GM19452 (cell line): Measurements from ENCODE around the gene ETS2.
A peak's percentile ranks its signal among the peaks of the same experiment; 100 is the strongest.
"Not testable (repeated sequence)": the region's sequence is repeated elsewhere in the genome, so short reads cannot be mapped to it uniquely, and the experiment has no call there.

Experiments used
- ATAC-seq: cut with Tn5 transposase; IDR thresholded peaks from one replicate; pipeline ENCODE4 v1.9.1; 2021; ENCODE audit not compliant: unreplicated experiment

Gene ETS2

DNA sequence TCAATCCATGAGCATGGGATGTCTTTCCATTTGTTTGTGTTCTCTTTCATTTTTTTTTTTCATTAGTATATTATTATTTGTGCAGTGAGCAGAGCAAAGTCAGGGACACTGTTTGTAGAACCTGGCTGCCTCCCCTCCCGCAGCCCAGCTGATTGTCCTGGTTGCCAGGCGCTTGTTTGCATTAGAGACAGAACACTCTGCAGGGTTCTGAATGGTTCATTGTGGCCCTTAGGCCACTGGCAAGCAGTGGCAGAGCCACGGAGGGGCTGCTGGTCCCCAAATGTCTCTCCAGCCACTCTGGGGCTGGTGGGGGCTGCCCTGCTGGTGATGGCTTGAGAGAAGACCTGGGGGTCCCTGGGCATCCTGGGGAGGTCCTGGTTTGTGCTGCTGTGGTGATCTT, 29.0 kb downstream of the ETS2 start:
- no peak for ATAC-seq

- no peak for ATAC-seq
Observed at GRCh38 chr21:38837806-38838461, 32.2 kb downstream of the ETS2 start.

DNA sequence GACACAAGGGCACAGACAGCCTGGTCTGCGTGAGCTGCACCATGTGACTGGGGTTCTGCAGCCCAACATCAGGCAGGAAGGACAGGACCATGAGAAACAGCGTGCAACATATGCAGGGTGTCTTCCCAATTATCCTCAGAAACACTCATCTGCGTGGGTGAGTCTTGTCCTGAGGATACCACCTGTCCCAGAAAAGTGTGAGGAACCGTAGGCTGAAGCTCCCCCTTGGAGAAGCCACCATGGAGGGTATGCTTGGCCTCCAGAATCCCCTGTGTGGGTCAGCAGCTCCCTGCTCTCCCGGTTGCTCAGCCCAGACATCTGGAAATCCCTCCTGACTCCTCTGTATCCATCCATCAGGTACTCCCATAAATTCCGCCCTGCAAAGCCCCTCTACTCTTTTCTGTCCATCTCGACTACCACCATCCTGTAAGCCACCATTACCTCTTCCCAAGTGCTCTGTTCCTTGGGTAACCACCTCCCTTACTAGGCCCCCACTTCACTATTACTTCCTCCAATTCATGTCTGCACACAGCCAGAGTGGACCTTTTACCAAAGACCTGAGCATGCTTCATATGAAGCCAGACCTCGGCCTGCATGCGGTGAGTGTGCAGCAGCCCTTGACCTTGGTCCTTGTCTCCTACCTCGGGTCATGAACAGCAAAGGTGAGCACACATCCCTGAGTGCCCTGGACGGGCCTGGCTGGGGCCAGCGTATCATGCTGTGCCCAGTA, 33.0 kb downstream of the ETS2 start:
- no peak for ATAC-seq

DNA sequence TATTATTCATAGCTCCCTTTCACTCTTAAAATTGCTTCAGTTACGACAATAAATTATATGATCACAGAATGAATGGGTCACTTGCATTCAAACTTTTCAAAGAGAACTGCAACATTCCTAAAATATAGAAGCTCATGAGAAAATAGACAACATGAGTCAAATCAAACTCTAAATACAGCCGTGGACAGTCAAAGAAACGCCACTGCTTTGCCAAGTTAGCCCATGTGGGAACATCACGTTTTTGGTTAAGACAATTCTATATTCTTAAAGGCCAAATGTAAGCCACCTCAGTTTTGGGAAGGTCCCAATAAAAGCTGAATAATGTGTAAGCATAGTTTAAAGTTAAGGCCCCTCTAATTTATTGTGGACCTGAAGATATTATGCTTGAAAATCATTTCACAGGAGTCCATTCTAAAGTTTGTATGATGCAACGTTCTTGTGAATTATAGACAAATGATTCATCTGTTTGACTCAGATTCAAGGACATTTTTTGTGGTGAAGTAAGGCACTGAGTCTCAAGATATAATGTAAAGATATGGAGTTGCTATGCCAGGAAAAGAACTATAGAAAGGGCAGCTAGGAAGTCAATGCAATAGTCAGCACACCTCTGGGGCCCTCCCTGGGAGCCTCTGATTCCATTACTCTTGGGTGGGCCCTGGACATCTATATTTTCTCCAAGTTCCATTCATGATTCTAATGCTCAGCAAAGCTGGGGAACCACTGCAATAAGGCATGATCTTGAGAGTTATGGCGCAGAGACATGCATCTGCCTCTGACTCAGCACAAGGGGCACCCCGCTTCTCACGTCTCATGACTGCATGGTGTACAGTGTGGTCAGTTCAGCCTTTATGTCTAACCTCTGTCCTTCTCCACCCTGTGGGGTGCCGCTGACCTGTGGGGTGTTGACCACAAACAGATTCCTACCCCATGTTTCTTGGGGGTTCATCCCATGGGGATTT, 33.9 kb downstream of the ETS2 start:
- ATAC-seq: no peak

DNA sequence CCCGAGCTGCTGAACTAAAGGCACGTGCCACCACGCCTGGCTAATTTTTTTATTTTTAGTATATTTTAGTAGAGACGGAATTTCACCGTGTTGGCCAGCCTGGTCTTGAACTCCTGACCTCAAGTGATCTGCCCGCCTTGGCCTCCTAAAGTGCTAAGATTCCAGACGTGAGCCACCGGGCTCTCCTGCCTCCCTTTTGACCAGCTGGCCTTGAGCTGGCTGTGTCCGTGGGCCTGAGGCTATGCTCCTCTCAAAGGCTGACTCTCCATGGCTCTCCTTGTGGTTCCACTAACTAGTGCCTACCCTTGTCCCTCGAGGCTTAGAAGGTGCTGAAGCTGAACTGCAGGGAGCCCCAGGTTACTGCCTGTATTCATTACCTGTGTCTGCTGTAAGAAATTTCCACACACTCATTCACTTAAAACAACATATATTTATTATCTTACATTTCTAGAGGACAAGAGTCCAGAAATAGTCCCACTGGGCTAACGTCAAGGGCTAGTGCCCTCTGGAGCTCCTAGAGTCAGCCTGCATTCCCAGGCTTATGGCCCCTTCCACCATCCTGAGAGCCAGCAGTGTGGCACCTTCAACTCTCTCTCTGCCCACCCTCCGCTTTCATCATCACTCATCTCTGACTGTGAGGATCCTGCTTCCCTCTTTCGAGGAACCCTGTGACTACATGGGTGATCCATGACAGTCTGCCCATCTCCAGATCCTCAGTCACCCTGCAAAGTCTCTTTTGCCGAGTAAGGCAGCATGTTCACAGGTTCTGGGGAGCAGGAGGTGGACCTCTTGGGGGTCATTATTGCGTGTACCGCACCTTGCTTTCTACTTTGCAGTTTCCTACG, 34.9 kb downstream of the ETS2 start:
- ATAC-seq: no peak

GRCh38 chr21:38841472-38841871, 35.7 kb downstream of the ETS2 start:
- no peak for ATAC-seq

- no peak for ATAC-seq
Observed at GRCh38 chr21:38842079-38842478, 36.4 kb downstream of the ETS2 start.

- no peak for ATAC-seq
Observed at GRCh38 chr21:38843379-38843778, 37.6 kb downstream of the ETS2 start.

- ATAC-seq: no peak
Observed at GRCh38 chr21:38843806-38844503, 38.2 kb downstream of the ETS2 start.

DNA sequence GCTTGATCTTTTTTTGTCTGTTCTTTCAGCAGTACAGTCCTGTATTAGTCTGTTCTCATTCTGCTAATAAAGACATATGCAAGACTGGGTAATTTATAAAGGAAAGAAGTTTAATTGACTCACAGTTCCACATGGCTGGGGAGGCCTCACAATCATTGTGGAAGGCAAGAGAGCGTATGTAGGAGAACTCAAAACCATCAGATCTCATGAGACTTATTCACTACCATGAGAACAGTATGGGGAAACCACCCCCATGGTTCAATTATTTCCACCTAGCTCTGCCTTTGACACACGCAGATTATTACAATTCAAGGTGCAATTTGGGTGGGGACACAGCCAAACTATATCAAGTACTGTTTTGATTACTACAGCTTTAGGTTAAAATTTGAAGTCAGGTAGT, 39.6 kb downstream of the ETS2 start:
- ATAC-seq: not testable (repeated sequence)

DNA sequence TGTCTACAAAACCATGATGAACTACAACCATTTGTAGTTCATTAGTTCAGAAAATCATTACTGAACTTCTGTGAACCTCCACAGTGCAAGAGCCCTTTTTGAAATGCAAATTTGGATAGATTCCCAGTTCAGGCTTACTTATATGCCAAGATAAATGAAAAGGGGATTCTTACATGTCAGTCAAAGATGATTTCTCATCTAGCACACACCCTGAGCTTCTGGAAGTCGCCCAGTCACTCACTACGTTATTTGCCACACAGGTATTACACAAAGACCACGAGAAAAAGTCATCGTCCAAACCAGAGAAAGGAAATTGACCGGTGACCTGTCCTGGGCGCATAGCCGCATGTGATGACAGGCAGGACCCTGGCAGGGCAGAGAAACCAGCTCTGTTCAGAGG, 41.8 kb downstream of the ETS2 start:
- ATAC-seq: no peak

- ATAC-seq: no peak
Observed at GRCh38 chr21:38848187-38848609, 42.5 kb downstream of the ETS2 start.

GRCh38 chr21:38849776-38850175, 44.0 kb downstream of the ETS2 start:
- no peak for ATAC-seq

DNA sequence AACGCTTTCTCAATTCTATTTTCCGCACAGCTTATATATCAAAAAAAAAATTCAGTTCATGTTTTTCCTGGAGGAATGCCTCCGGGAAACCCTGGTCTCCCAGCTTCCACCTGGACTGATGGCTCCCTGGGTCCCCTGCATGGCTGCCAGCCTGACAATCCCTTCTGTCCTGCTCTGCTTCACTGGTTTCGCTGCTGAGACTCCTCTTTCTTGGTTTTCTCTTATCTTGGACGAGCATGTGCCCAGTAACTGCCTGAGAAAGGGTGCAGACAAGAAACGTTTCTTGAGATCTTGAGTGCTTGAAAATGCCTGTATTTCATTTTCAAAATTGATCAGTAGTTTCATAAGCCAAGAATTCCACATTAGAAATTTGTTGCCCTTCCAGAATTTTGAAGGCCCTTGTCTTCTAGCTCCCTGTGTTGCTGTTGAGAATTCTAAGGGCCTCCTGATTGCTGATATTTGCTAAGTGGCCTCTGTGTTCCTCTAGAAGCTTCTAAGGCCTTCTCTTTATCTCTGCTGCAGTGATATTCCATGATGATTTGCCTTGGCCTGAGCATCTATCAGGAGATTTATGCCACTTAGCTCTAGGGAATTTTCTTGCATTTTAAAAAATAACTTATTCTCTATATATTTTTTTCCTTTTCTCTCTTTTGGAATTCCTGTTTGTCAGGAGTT, 44.7 kb downstream of the ETS2 start:
- ATAC-seq: no peak

GRCh38 chr21:38851101-38851500, 45.4 kb downstream of the ETS2 start:
- no peak for ATAC-seq

DNA sequence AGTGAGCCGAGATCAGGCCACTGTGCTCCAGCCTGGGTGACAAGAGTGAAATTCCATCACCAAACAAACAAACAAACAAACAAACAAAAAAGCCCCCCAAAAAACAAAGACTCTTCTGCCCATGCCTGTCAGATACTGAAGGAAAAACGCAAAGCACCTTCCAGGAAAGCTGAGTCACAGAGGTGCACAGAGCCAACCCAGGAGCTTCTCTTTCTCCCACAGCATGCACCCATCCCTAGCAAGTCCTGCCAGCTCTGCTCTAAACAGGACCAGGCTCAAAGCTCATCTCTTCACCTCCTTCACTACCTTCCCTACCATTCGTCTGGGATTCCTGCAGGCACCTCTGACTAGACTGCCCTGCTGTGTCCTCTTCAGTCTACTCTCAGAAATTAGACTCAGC, 46.5 kb downstream of the ETS2 start:
- no peak for ATAC-seq

DNA sequence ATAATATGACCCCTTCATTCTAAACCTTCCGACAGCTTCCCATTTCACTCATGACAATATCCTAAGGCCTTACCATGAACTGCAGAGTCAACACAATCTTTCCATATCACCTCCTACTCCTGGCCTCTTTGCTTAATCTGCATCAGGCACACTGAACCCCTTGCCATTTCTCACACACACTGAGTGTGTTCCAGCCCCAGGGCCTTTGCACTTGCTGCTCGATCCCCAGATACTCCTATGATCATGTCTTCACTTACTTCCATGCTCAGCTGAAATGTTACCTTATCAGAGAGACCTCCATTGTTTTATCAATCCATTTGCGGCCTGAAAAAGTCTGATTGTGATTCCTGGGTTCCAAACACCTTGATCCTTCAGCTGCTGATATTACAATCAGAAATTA, 47.0 kb downstream of the ETS2 start:
- no peak for ATAC-seq

DNA sequence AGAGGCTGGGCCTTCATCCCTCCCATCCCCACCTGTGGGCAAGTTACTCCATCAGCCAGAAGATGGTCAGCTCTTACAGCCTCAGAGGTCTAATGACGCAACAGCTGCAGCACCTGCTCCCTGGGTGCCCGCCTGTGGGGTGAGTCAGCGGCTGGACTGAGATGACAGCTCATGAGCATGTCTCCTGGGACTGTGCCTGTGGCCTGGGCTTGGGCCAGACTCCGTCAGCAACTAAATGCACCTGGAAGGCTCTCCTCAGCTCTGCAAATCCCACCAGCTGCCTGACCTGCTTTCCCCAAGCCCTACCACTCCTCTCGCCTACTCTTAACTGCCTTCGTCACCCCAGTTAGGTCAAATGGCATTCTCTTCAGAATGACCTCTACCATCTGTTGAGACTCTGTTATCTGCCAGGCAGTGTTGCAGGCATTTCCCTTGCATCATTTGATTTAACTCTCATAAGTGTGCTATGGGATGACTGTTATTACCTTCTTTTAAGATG, 47.7 kb downstream of the ETS2 start:
- ATAC-seq: peak; percentile 92

DNA sequence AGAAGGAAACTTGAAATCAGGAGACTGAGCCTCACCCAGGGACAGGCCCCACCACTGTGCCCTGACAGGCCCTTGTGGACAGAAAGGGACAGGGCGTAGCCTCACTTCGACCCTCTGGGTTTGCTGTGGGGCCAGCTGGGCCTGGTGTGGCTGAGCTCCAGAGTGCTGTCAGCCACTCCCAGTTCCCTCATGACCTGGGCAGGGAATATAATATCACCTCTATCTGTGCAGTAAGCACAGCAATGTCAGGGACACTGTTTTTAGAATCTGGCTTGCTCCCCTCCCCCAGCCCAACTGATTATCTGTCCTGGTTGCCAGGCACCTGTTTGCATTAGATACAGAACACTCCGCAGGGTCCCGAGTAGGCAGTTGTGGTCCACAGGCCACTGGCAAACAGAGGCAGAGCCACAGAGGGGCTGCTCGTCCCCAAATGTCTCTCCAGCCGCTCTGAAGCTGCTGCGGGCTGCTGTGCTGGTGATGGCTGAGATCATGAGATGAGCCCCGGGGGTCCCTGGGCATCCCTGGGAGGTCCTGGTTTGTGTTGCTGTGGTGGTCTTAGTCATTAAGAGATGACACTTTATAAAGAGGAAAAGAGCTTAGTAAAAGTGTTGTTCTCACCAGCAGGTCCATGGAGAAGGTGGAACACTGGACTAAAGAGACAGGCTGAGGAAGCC, 51.6 kb downstream of the ETS2 start:
- no peak for ATAC-seq
